GM12872 (cell line): ENCODE data around the gene TSHZ2.

Experiments
- TF ChIP-seq, protein P1 (sequence below): IDR thresholded peaks from 3 replicates; pipeline ENCODE4 v1.5.1; 2011; ENCODE audit warnings: low read depth, mild to moderate bottlenecking, low read length, moderate library complexity; ENCODE audit not compliant: insufficient read depth

TSHZ2 gene

GRCh38 chr20:53419693-53420460 is 447.7 kb downstream of the TSHZ2 start:
- TF ChIP-seq, protein P1, sequence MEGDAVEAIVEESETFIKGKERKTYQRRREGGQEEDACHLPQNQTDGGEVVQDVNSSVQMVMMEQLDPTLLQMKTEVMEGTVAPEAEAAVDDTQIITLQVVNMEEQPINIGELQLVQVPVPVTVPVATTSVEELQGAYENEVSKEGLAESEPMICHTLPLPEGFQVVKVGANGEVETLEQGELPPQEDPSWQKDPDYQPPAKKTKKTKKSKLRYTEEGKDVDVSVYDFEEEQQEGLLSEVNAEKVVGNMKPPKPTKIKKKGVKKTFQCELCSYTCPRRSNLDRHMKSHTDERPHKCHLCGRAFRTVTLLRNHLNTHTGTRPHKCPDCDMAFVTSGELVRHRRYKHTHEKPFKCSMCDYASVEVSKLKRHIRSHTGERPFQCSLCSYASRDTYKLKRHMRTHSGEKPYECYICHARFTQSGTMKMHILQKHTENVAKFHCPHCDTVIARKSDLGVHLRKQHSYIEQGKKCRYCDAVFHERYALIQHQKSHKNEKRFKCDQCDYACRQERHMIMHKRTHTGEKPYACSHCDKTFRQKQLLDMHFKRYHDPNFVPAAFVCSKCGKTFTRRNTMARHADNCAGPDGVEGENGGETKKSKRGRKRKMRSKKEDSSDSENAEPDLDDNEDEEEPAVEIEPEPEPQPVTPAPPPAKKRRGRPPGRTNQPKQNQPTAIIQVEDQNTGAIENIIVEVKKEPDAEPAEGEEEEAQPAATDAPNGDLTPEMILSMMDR: no peak

DNA sequence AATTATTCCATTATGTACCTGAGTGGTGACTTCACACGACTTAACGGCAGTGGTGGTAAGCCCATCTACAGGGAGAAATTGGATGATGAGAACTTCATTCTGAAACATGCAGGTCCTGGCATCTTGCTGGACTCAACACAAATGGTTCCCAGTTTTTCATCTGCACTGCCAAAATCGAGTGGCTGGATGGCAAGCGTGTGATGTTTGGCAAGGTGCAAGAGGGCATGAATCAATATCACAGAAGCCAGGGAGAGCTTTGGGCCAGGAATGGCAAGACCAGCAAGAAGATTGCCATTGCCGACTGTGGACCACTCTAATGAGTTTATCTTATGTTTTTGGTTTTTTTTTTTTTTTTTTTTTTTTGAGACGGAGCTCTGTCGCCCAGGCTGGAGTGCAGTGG is 449.2 kb downstream of the TSHZ2 start:
- TF ChIP-seq, protein P1: no peak

GRCh38 chr20:53422039-53422438 is 449.9 kb downstream of the TSHZ2 start:
- TF ChIP-seq, protein P1: no peak

DNA sequence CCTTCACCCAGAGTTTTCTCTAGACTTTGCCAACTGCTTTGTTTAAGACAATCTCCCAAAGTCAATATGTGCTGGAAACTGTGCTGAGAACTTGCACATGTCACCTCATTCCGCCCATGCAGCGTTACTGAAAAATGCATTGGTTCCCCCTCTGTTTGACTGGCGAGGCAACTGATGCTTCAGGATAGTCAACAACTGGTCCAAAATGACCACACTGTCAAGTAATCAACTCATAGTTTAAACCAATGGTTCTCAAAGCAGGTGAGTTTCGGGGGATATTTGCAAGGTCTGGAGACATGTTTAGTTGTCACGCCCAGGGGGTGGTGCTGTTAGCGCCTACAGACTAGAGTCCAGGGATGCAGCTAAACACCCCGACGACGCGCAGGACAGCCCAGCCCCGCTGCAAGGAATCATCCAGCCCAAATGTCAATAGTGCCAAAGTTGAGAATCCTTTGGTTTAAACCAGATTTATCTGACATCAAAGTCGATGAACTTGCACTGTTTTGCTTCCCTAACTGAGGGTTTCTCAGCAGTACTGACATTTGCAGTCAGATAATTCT is 451.5 kb downstream of the TSHZ2 start:
- TF ChIP-seq, protein P1: no peak

- TF ChIP-seq, protein P1: no peak
Observed at GRCh38 chr20:53425481-53425880, 453.3 kb downstream of the TSHZ2 start.

GRCh38 chr20:53425941-53426340 is 453.8 kb downstream of the TSHZ2 start:
- TF ChIP-seq, protein P1: no peak

DNA sequence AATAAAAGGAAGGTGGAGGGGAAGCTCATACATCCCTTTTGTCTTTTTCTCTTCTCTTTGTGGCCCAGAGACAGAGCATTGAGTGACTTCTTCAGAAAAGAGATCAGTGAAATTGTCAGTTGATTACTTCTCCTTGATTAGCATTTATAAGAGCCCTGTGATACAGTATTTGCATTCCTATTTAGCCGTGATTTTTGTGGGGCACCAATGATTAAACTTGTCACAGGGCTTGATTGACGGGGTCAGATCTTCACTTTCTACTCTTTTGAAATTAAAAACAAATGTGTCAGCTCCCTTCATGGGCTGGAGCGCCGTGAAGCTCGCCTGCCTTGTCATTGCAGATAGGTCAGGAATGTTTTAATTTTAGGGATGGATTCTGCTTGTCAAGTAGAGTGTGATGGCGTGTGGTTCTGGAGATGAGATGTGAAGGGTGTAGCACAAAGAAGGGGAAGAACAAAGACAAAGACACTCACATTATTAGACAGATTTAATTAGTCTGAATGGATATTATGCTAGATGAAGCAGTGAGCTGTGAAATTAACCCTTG is 454.7 kb downstream of the TSHZ2 start:
- TF ChIP-seq, protein P1: no peak
